ENCODE measurements around the gene PKDREJ. TPM values are rescaled to one million over a fixed set of nuclear protein-coding genes. Genes with fewer than 3 reads are reported as not detected.

The PKDREJ gene, protein sequence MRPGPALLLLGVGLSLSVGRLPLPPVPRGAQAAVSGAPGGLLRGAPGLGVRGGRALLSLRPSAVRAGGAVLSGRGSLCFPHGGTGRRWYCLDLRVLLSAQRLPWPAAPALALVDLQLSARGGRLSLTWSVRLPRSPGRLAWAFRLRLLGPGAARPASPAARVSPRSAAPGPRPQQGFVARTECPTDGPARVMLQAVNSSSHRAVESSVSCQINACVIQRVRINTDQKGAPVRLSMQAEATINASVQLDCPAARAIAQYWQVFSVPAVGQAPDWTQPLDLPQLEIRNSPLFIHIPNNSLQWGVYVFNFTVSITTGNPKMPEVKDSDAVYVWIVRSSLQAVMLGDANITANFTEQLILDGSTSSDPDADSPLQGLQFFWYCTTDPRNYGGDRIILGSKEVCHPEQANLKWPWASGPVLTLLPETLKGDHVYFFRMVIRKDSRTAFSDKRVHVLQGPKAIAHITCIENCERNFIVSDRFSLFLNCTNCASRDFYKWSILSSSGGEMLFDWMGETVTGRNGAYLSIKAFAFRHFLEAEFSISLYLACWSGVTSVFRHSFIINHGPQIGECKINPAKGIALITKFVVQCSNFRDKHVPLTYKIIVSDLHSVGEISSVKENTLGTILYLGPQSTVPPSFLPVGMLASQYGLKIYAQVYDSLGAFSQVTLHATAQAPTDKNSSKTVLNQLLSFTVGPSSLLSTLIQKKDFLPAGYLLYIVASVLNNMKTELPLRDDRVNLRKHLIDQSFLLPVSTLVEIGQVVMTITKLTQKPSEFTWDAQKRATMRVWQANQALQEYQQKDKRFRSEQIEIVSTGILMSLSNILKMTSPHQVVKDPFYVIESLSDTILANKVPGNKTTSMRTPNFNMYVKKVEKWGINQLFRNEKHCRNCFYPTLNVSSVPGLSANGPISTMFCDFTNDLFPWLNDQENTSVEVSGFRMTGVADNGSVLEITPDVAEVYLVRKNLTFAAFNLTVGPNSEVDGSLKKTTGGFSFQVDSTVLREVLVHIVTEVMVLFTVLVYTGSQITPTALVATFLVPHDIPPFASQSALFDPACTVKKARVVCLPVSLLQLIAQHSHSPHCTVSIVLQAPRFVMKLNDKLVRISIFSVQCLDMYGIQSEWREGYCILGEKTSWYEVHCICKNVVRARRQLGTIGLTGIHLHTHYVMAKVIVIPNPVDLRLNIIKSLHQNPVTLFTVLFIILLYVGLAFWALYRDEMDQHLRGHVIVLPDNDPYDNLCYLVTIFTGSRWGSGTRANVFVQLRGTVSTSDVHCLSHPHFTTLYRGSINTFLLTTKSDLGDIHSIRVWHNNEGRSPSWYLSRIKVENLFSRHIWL (N-terminal part only)
- not detected in 5 replicates for total RNA-seq (2022; extraction: Qiagen RNA extraction)

GRCh38 chr22:46263216-46263590, at the start of gene PKDREJ:
PKDREJ (minus strand) TSS chr22:46263343; CDS start chr22:46263322, 21 bp downstream.

GRCh38 chr22:46296257-46297150, 33.4 kb upstream of the PKDREJ start, which contains the start of gene GTSE1:
GTSE1 (plus strand) TSS chr22:46296870; CDS start chr22:46297401, 531 bp downstream.

DNA sequence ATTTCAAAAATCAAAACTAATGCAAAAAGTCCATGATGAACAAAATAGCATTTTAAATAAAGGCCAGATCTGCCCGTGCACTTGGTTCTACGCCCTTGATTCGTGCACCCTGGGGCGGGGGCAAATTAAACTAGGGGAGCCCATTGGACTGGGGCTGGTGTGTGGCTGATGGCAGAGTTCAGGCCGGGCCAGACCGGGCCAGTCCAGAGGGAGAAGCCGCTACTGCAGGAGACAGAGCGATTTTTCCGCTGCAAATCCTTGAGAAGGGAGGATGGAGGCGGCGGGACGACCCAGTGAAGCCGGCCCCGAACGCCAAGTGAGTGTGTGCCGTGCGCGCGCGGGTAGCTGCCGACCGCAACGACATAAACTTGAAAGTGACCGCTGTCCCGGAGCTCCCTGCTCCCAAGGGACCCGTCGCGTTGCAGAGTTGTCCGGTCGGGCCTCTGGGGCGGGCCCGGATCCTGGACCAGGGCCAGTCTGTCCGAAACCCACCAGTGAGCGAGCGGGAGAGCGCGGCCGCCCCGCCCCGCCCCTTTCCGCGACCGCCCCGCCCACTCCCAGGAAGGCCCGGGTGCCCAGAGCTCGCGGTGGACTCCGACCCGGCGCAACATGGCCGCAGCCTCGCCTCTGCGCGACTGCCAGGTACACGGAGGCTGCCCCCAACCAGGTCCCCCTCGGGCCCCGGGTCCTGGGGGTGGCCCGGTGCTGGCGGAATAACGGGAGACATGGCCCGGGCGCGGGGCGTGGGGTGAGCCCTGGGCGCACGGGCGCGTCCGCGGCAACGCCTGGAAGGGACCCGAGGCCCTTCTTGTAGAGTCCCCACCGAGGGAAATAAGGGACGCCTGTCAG, 4.5 kb upstream of the PKDREJ start, which contains the start of gene TTC38:
Gene TTC38 (plus strand): TSS at position 578 of the 849 bp plus-strand sequence. CDS start 32 bp downstream, at position 610.

DNA sequence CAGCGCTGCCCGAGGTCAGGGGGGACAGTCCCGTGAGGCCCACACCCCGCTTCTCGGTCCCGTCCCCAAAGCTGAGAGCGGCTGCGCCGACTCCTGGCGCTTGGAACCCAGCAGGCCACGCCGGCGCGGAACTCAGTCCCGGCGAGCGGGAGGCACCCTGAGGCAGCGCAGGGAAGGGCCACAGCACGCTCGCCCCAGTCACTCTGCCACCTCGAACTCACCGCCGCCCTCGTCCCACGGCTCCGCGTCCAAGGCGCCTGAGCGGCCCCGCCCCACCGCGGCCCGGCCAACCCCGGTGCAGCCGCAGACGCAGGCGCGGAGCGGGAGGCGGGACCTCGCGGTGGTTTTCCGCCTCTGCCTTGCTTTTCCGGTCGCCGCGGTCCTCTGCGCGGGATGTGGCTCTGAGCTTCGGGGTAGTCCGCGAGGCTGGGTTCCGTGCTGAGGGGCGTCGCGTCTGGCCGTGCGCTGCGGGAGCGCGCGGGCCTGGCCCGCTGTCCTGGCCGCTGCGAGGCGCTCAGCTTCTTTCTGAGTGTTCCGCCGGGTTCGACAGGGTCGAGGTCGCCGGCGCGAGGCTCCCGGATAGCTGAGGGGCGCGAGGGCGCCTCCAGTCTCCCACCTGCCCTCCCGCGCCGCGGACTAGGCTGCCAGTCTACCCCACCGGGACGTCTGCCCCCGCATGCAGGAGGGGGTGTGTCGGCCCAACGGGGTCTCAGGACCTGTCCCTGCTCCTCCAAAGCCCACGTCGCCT, 12.9 kb downstream of the PKDREJ start, which contains the start of gene CDPF1:
Gene CDPF1 (minus strand): TSS at position 259 of the 748 bp plus-strand sequence. CDS start 2,009 bp downstream, outside the sequence.

Other genes with a start within 250 kb of the PKDREJ start
- gene PPARA, start 112.8 kb downstream of the PKDREJ start, total RNA-seq (2022; extraction: Qiagen RNA extraction) = 0.70 to 2.5 TPM (median 1.8 TPM) in 5 replicates
- gene CDPF1, start 13.1 kb downstream of the PKDREJ start, total RNA-seq (2022; extraction: Qiagen RNA extraction) = 8.3 to 10.8 TPM (median 9.3 TPM) in 5 replicates
- 11.1 to 14.0 TPM (median 13.1 TPM) in 5 replicates for gene TTC38, start 4.7 kb upstream of the PKDREJ start, total RNA-seq (2022; extraction: Qiagen RNA extraction)
- gene GTSE1, start 33.5 kb upstream of the PKDREJ start, total RNA-seq (2022; extraction: Qiagen RNA extraction) = 27.9 to 35.6 TPM (median 31.7 TPM) in 5 replicates
- 30.8 to 40.9 TPM (median 35.9 TPM) in 5 replicates for gene TRMU, start 72.4 kb upstream of the PKDREJ start, total RNA-seq (2022; extraction: Qiagen RNA extraction)

Measured in A549 treated with Mapracorat at 1 μM for 4 hours (cell line).